Gastrocnemius medialis (tissue), 4 donors: Measurements from ENCODE around the gene POLDIP3.

Experiments
- CTCF ChIP-seq, 5 experiments: fragments of 450-650 bp in 3 of 5; fragments of 200-600 bp in 2 of 5; sonication (generic) in 2 of 5; IDR thresholded peaks in 4 of 5; conservative IDR thresholded peaks in 1 of 5; 1 replicate in 4 of 5; 2 replicates in 1 of 5; pipeline ENCODE4 v1.5.1; 2016 to 2019; ENCODE audit warnings: antibody characterized with exemption in 5 of 5, mild to moderate bottlenecking in 3 of 5, moderate library complexity in 3 of 5
- POLR2A ChIP-seq, 2 donors: fragments of 450-650 bp; IDR thresholded peaks; one replicate each; pipeline ENCODE4 v1.6.1; 2017; ENCODE audit warnings: antibody characterized with exemption in 2 of 2, mild to moderate bottlenecking in 2 of 2, moderate library complexity in 2 of 2

- TF ChIP-seq CTCF (IDR thresholded peaks at IDR 0.05 in 4 of 5, conservative IDR thresholded peaks at IDR 0.05 in 1 of 5) = no peak
- peak in 1 of 2 donors; percentile 27 for TF ChIP-seq POLR2A (IDR thresholded peaks at IDR 0.05)
Observed at GRCh38 chr22:42635531-42635930, 20.8 kb upstream of the POLDIP3 start.
